ENCODE results near the gene PTPRN2. TPM values are rescaled to one million over a fixed set of nuclear protein-coding genes. Genes with fewer than 3 reads are reported as not detected.

PTPRN2 gene
- polyA plus RNA-seq, 1 of the 3 experiments (the other 2 are of a cell fraction) = 4.0 TPM

DNA sequence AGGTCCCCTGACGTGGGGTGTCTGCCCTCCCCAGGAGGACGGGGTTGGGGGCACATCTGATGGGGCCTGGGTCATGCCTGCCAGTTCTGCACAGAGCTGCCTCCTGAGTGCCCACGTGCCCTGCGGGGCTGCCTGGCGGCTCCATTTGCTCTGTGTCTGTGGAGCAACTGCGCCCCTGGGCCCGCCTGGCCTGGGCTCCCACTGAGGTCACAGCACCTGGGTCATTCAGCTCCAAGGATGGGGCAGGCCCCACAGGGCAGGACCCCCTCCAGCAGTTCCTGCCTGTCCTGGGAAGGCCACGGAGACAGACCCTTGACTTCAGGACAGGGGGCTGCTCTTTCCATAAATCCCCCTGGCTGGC lies 590.6 kb downstream of the PTPRN2 start:
- Histone ChIP-seq H3K9me3 (peaks cover 9% of the 10 kb centered on the region; the same call in 1 of the 2 replicates), H3K27ac (ENCODE audit: low read depth in 2 of 2, low read length in 1 of 2) (no peak overlapping the region), H3K36me3 (replicated peaks in 1 of 2; ENCODE audit: control insufficient read depth in 1 of 2, insufficient read depth in 2 of 2, low read length in 1 of 2) (no peaks in the 10 kb centered on the region), H3K4me2 (no peak overlapping the region), H2AFZ (ENCODE audit: low read depth) (no peak overlapping the region), H3K4me1 (ENCODE audit: control insufficient read depth in 1 of 2, insufficient read depth in 2 of 2, low read depth in 1 of 2, low read length in 1 of 2) (peaks cover 0 to 12% of the 10 kb centered on the region in 2 experiments; a peak in 1 of 4 replicates), H4K20me1 (ENCODE audit: insufficient read depth) (no peaks in the 10 kb centered on the region), H3K79me2 (ENCODE audit: insufficient read depth) (no peaks in the 10 kb centered on the region), H3K9me2 (no peaks in the 10 kb centered on the region), H3K9ac (no peak overlapping the region), H3F3A (replicated peaks; ENCODE audit: insufficient read depth) (no peaks in the 10 kb centered on the region), H3K27me3 (ENCODE audit: insufficient read depth) (no peaks in the 10 kb centered on the region), H3K4me3 (ENCODE audit: low read depth in 2 of 2, low read length in 1 of 2) (no peak overlapping the region)
- 37% methylated on average over 7 of the region's 8 CpGs for WGBS (ENCODE audit: low lambda C conversion rate)
- CTCF ChIA-PET = interaction anchor here (1.2 kb wide), 1 partner anchor 20 kb away, joined by 3 read pairs; no protein-coding TSS in a partner anchor
- no peak for DNase-seq
- POLR2A ChIA-PET = no interaction called here
- TF ChIP-seq MEF2A (IDR thresholded peaks at IDR 0.05; ENCODE audit: borderline replicate concordance, low read depth) (no peak), FOXM1 (IDR thresholded peaks at IDR 0.05; ENCODE audit: low read depth) (no peak), YY1 (IDR thresholded peaks at IDR 0.05; ENCODE audit: low read depth) (no peak), TAF1 (IDR thresholded peaks at IDR 0.05; ENCODE audit: borderline replicate concordance, low read depth, low read length) (no peak), RAD21 (IDR thresholded peaks at IDR 0.05; ENCODE audit: low read length) (no peak), SMC3 (IDR thresholded peaks at IDR 0.05; ENCODE audit: low read depth, low read length) (no peak), JUND (IDR thresholded peaks at IDR 0.05) (no peak), MXI1 (IDR thresholded peaks at IDR 0.05; ENCODE audit: low read depth, low read length) (no peak)
- TF ChIP-seq, protein P1, sequence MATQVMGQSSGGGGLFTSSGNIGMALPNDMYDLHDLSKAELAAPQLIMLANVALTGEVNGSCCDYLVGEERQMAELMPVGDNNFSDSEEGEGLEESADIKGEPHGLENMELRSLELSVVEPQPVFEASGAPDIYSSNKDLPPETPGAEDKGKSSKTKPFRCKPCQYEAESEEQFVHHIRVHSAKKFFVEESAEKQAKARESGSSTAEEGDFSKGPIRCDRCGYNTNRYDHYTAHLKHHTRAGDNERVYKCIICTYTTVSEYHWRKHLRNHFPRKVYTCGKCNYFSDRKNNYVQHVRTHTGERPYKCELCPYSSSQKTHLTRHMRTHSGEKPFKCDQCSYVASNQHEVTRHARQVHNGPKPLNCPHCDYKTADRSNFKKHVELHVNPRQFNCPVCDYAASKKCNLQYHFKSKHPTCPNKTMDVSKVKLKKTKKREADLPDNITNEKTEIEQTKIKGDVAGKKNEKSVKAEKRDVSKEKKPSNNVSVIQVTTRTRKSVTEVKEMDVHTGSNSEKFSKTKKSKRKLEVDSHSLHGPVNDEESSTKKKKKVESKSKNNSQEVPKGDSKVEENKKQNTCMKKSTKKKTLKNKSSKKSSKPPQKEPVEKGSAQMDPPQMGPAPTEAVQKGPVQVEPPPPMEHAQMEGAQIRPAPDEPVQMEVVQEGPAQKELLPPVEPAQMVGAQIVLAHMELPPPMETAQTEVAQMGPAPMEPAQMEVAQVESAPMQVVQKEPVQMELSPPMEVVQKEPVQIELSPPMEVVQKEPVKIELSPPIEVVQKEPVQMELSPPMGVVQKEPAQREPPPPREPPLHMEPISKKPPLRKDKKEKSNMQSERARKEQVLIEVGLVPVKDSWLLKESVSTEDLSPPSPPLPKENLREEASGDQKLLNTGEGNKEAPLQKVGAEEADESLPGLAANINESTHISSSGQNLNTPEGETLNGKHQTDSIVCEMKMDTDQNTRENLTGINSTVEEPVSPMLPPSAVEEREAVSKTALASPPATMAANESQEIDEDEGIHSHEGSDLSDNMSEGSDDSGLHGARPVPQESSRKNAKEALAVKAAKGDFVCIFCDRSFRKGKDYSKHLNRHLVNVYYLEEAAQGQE (IDR thresholded peaks at IDR 0.05; ENCODE audit: low read depth, low read length) = no peak
- TF ChIP-seq, protein P2, sequence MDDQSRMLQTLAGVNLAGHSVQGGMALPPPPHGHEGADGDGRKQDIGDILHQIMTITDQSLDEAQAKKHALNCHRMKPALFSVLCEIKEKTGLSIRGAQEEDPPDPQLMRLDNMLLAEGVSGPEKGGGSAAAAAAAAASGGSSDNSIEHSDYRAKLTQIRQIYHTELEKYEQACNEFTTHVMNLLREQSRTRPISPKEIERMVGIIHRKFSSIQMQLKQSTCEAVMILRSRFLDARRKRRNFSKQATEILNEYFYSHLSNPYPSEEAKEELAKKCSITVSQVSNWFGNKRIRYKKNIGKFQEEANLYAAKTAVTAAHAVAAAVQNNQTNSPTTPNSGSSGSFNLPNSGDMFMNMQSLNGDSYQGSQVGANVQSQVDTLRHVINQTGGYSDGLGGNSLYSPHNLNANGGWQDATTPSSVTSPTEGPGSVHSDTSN (IDR thresholded peaks at IDR 0.05) = no peak
- TF ChIP-seq, protein P3, sequence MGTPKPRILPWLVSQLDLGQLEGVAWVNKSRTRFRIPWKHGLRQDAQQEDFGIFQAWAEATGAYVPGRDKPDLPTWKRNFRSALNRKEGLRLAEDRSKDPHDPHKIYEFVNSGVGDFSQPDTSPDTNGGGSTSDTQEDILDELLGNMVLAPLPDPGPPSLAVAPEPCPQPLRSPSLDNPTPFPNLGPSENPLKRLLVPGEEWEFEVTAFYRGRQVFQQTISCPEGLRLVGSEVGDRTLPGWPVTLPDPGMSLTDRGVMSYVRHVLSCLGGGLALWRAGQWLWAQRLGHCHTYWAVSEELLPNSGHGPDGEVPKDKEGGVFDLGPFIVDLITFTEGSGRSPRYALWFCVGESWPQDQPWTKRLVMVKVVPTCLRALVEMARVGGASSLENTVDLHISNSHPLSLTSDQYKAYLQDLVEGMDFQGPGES (IDR thresholded peaks at IDR 0.05; ENCODE audit: low read depth, low read length) = no peak
